HCT116 (cell line): Measurements from ENCODE around the gene ROCK2.

ENCODE experiments used
- ATF3 ChIP-seq: IDR thresholded peaks from 2 replicates; pipeline ENCODE4 v1.6.1; 2012
- CTCF ChIP-seq, 3 experiments: fragments of 200-600 bp in 1 of 3; sonication (generic) in 1 of 3; IDR thresholded peaks in 2 of 3; conservative IDR thresholded peaks in 1 of 3; 2 replicates each; pipeline ENCODE4 v1.5.1; 2012 to 2017; ENCODE audit warnings: low read depth in 2 of 3, low read length in 2 of 3, antibody characterized with exemption in 1 of 3, borderline replicate concordance in 1 of 3, control low read depth in 1 of 3, mild to moderate bottlenecking in 1 of 3, mixed read lengths in 1 of 3, mixed run types in 1 of 3, moderate library complexity in 1 of 3; ENCODE audit not compliant: insufficient read depth in 1 of 3
- ELF1 ChIP-seq: IDR thresholded peaks from 2 replicates; pipeline ENCODE4 v1.6.1; 2012; ENCODE audit warnings: low read depth, borderline replicate concordance
- EZH2 ChIP-seq: fragments of 200-600 bp; sonication (generic); IDR thresholded peaks from 2 replicates; pipeline ENCODE4 v1.6.1; 2017; ENCODE audit warnings: antibody characterized with exemption, mixed run types
- EZH2phosphoT487 ChIP-seq: fragments of 200-600 bp; IDR thresholded peaks from 2 replicates; pipeline ENCODE4 v1.6.1; 2018; ENCODE audit warnings: antibody characterized with exemption, borderline replicate concordance
- JUND ChIP-seq: IDR thresholded peaks from 2 replicates; pipeline ENCODE4 v1.6.1; 2012
- MAX ChIP-seq: IDR thresholded peaks from 2 replicates; pipeline ENCODE4 v1.6.1; 2012
- POLR2A ChIP-seq: IDR thresholded peaks from 2 replicates; pipeline ENCODE4 v1.7.0; 2011; ENCODE audit warnings: borderline replicate concordance; ENCODE audit not compliant: insufficient read depth, insufficient read length; ENCODE audit errors: extremely low read depth
- POLR2AphosphoS5 ChIP-seq: IDR thresholded peaks from 2 replicates; pipeline ENCODE4 v1.6.1; 2011; ENCODE audit warnings: mild to moderate bottlenecking, low read depth, low read length, moderate library complexity
- RAD21 ChIP-seq: IDR thresholded peaks from 2 replicates; pipeline ENCODE4 v1.6.1; 2012; ENCODE audit warnings: low read depth, mild to moderate bottlenecking
- REST ChIP-seq: IDR thresholded peaks from 2 replicates; pipeline ENCODE4 v1.6.1; 2012; ENCODE audit warnings: low read depth
- SRF ChIP-seq: IDR thresholded peaks from 2 replicates; pipeline ENCODE4 v1.6.1; 2012; ENCODE audit warnings: low read depth
- YY1 ChIP-seq: IDR thresholded peaks from 2 replicates; pipeline ENCODE4 v1.6.1; 2011; ENCODE audit warnings: low read length, low read depth, moderate library complexity, mild to moderate bottlenecking; ENCODE audit not compliant: insufficient replicate concordance; ENCODE audit errors: extremely low read depth
- ZBTB33 ChIP-seq: IDR thresholded peaks from 2 replicates; pipeline ENCODE4 v1.6.1; 2011; ENCODE audit warnings: mild to moderate bottlenecking, low read length, moderate library complexity; ENCODE audit not compliant: insufficient replicate concordance; ENCODE audit errors: extremely low read depth

GRCh38 chr2:11319939-11320338 lies 24.5 kb downstream of the ROCK2 start:
- TF ChIP-seq EZH2 (no peak), POLR2AphosphoS5 (no peak), SRF (no peak), CTCF (IDR thresholded peaks at IDR 0.05 in 2 of 3, conservative IDR thresholded peaks at IDR 0.05 in 1 of 3; ENCODE audit: borderline replicate concordance in 1 of 3, insufficient read depth in 1 of 3, low read depth in 2 of 3, low read length in 2 of 3) (no peak), JUND (no peak), POLR2A (no peak), ZBTB33 (no peak), ATF3 (no peak), MAX (no peak), EZH2phosphoT487 (no peak), REST (no peak), ELF1 (no peak), YY1 (no peak), RAD21 (no peak)
